NCI-H446 treated with DMSO at 0.1 percent for 48 hours (cell line): Measurements from ENCODE around the gene RNMT.
A peak's percentile ranks its signal among the peaks of the same experiment; 100 is the strongest.

Source experiments
- DNase-seq: peaks from one replicate; lab custom pipeline; 2025; lab: John Stamatoyannopoulos, UW

Gene RNMT

DNA sequence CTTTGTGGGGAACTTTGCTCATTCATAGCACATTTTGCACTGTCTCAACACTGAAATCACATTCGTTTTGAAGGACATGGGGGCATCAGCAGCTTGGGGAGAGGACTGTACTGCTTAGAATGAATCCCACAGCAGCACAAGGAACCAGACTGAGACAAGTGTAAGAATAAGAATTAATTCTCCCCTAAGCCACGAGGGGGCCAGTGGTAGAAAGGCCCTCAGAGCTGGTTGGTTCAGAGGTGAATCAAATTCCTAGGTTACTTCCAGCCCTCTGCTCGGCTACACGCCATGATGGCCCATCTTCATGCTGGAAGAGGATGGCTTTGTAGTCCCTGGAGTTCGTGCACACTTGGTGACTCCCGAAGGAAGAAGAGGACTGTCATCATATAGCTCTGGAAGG is 85.5 kb downstream of the RNMT start:
- no peak for DNase-seq

DNA sequence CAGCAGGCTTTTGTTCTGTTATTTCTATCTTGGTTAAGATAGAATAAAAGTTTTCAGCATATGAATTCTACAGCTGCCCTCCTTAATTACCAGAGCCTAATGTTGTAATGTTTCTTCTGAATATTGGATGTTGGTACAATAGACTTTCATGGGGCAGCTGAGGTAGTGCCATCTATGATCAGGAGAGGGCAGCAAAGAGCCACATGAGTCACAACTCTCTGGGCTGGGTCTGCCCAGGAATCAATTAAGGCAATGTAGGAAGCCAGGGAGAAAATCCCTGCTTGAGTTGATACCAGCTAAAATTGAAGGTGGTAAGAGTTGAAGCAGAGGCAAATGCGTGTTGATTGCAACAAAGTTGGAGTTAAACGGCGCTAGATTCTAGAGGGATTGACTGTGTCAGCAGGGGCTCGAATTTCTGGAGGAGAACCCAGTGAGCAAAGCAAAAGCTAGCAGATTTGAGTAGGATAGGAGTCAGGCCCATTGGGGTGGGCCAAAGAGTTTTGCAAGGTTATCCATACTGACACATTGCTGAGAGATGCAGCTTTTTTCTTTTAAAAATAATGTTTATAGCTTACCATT is 86.9 kb downstream of the RNMT start:
- peak; percentile 6 for DNase-seq
